Mesendoderm (in vitro differentiated cells): ENCODE results near the gene DLG1.

Source experiments
- DNase-seq: peaks from one replicate; pipeline ENCODE4 v3.0.0; 2013
- H2AK5ac ChIP-seq: 2 replicates; pipeline ENCODE4 v1.6.1; 2013; ENCODE audit warnings: low read length, inconsistent platforms
- H2BK120ac ChIP-seq: 2 replicates; pipeline ENCODE4 v1.6.1; 2013; ENCODE audit warnings: low read depth, mild to moderate bottlenecking, low read length, moderate library complexity, mixed read lengths
- H2BK15ac ChIP-seq: replicated peaks from 2 replicates; pipeline ENCODE4 v1.6.1; 2013; ENCODE audit warnings: low read depth, mild to moderate bottlenecking, moderate library complexity
- H2BK5ac ChIP-seq: 2 replicates; pipeline ENCODE4 v1.6.1; 2013; ENCODE audit warnings: low read length, inconsistent platforms
- H3K18ac ChIP-seq: 2 replicates; pipeline ENCODE4 v1.6.1; 2013; ENCODE audit warnings: mild to moderate bottlenecking, low read length, mixed read lengths
- H3K23ac ChIP-seq: one replicate; pipeline ENCODE4 v1.6.1; 2013; ENCODE audit warnings: low read length
- H3K27ac ChIP-seq: 2 replicates; pipeline ENCODE4 v1.5.1; 2013; ENCODE audit warnings: low read depth, mild to moderate bottlenecking, inconsistent platforms, low read length, moderate library complexity
- H3K27me3 ChIP-seq: 2 replicates; pipeline ENCODE4 v1.6.1; 2013; ENCODE audit warnings: low read length, control low read depth, mild to moderate bottlenecking, inconsistent platforms; ENCODE audit not compliant: insufficient read depth, poor library complexity
- H3K36me3 ChIP-seq: 2 replicates; pipeline ENCODE4 v1.6.1; 2013; ENCODE audit warnings: low read length, inconsistent platforms; ENCODE audit not compliant: control insufficient read depth, insufficient read depth
- H3K4ac ChIP-seq: one replicate; pipeline ENCODE4 v1.6.1; 2013; ENCODE audit warnings: low read depth, mild to moderate bottlenecking, low read length, moderate library complexity
- H3K4me1 ChIP-seq: 2 replicates; pipeline ENCODE4 v1.6.1; 2013; ENCODE audit warnings: low read depth, low read length, inconsistent platforms; ENCODE audit not compliant: control insufficient read depth
- H3K4me2 ChIP-seq: 2 replicates; pipeline ENCODE4 v1.6.1; 2013; ENCODE audit warnings: low read length
- H3K4me3 ChIP-seq: 2 replicates; pipeline ENCODE4 v1.5.1; 2013; ENCODE audit warnings: mild to moderate bottlenecking, low read length
- H3K56ac ChIP-seq: one replicate; pipeline ENCODE4 v1.6.1; 2013; ENCODE audit warnings: low read length
- H3K79me1 ChIP-seq: 2 replicates; pipeline ENCODE4 v1.6.1; 2013; ENCODE audit warnings: low read length, inconsistent platforms
- H3K79me2 ChIP-seq: 2 replicates; pipeline ENCODE4 v1.6.1; 2013; ENCODE audit warnings: mild to moderate bottlenecking, low read length; ENCODE audit not compliant: control insufficient read depth, insufficient read depth
- H3K9ac ChIP-seq: 2 replicates; pipeline ENCODE4 v1.6.1; 2013; ENCODE audit warnings: low read length, inconsistent platforms
- H4K5ac ChIP-seq: one replicate; pipeline ENCODE4 v1.6.1; 2013; ENCODE audit warnings: low read length
- H4K8ac ChIP-seq: one replicate; pipeline ENCODE4 v1.6.1; 2013; ENCODE audit warnings: low read depth, mild to moderate bottlenecking, control low read depth, low read length, moderate library complexity
- WGBS: extraction: QIAGEN DNeasy Blood & Tissue Kit; methylation state at CpG from one replicate; pipeline ENCODE4 v1.1.7; 2013; ENCODE audit warnings: low lambda C conversion rate, missing lambda C conversion rate; ENCODE audit not compliant: insufficient coverage; ENCODE audit errors: extremely low coverage; 5-methylcytosine and 5-hydroxymethylcytosine counted together

DLG1 gene

DNA sequence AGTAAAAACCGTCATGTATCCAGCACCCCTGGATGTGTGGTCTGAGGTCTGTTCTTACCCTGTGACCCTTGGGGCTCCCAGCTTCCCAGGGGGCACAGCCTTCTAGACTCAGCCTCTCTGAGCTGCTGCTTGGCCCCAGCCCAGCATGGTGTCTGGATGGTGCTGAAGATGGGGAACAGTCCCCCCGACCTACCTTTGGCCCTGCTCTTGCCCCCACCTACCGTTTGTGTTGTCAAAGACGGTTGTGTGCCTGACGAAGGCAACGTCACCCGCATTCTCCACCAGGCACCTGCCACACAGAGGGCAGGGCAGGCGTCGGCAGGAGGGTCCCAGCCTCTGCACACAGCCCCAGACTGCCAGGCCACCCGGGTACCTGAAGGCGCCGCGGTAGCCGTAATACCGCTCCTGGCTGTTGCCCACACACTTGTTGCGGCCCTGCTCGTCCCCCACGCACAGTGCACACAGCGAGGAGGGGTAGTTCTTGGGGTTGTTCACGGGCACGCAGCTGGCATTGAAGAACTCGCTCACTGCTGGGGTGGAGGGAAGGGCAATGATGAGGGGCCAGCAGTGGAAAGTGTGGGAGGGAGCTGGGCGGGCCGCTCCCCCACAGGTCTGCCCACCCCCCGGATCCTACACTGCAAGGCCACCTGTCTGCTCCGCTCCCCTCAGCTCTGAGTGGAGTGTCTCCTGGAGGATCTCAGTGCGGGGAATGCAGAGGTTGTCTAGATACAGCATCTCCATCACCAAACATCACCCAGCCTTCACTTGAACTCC is 289.8 kb downstream of the DLG1 start:
- Histone ChIP-seq H2BK5ac (no peak overlapping the region), H3K36me3 (no peaks in the 10 kb centered on the region), H2BK120ac (no peak overlapping the region), H3K79me1 (no peaks in the 10 kb centered on the region), H4K5ac (no peak overlapping the region), H3K27ac (no peak overlapping the region), H2BK15ac (no peak overlapping the region), H4K8ac (no peak overlapping the region), H3K4me2 (no peak overlapping the region), H3K9ac (no peak overlapping the region), H3K56ac (no peak overlapping the region), H3K4ac (no peak overlapping the region), H3K18ac (no peak overlapping the region), H2AK5ac (no peak overlapping the region), H3K79me2 (no peaks in the 10 kb centered on the region), H3K23ac (no peak overlapping the region), H3K4me1 (no peaks in the 10 kb centered on the region), H3K27me3 (peaks cover 3% of the 10 kb centered on the region), H3K4me3 (no peak overlapping the region)
- no CpG with 5 or more reads among the region's 27 CpGs for WGBS
- no peak for DNase-seq

DNA sequence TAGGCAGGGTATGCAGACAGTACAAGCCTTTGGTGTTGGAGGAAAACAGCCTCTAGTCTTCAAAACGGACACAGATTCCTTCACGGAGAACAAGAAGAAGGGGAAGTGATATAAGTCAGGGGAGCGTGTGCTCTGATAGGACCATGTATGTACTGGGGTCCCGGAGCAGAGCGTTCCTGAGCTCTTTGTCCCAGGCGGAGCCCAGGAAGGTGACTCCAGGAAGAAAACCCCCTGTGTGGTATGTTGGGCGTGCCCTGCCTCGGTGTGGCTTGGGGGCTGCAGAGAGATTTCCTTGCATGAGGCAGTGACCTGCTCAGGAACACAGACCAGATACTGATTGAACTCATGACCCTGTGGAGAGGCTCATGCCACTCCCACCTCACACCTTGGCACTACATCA is 290.5 kb downstream of the DLG1 start:
- no peak overlapping the region for H2BK15ac ChIP-seq
- DNase-seq = no peak
- H3K36me3 ChIP-seq = no peaks in the 10 kb centered on the region
- no peaks in the 10 kb centered on the region for H3K79me1 ChIP-seq
- H2AK5ac ChIP-seq = no peak overlapping the region
- no peak overlapping the region for H3K27ac ChIP-seq
- WGBS = no CpG with 5 or more reads among the region's 8 CpGs
- no peak overlapping the region for H3K4me2 ChIP-seq
- H3K4me1 ChIP-seq = no peaks in the 10 kb centered on the region
- H3K18ac ChIP-seq = no peak overlapping the region
- H2BK120ac ChIP-seq = no peak overlapping the region
- H3K9ac ChIP-seq = no peak overlapping the region
- H3K56ac ChIP-seq = no peak overlapping the region
- H4K5ac ChIP-seq = no peak overlapping the region
- H4K8ac ChIP-seq = no peak overlapping the region
- no peak overlapping the region for H3K23ac ChIP-seq
- H3K27me3 ChIP-seq = peaks cover 3% of the 10 kb centered on the region
- H2BK5ac ChIP-seq = no peak overlapping the region
- no peak overlapping the region for H3K4me3 ChIP-seq
- no peak overlapping the region for H3K4ac ChIP-seq
- no peaks in the 10 kb centered on the region for H3K79me2 ChIP-seq

DNA sequence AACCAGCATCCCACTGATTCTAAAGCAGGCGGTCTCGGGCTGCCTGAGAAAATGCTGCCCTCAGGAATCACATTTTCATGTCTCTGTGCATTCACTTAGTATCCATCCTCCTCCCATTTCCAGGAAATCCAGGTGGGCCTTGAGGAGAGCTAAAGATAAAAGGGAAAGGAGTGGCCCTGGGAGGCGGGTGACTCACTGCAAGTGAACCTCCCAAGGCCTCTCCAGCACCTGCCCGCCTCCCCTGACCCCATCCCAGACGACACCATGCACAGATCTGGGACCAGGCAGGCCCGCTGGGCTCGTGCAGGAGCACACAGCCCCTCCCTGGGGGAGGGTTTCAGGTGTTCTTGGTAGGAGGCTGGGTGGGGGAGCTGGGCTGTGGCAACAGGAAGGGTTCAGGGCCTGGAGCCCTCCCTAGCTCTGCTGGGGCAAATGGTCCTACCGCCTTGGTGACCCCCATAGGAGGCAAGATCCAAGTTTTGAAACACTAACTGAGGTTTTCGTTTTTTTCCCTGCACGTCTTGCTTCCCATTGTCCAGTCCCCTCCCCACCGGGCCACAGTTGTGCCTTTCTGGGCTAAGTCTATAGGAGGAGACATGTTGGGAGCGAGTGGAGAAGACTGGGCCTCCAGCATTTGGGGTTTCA is 291.0 kb downstream of the DLG1 start:
- Histone ChIP-seq H2BK5ac (no peak overlapping the region), H3K36me3 (no peaks in the 10 kb centered on the region), H3K4me3 (no peak overlapping the region), H3K79me1 (no peaks in the 10 kb centered on the region), H3K56ac (no peak overlapping the region), H2BK120ac (no peak overlapping the region), H2AK5ac (no peak overlapping the region), H3K4me1 (no peaks in the 10 kb centered on the region), H4K5ac (no peak overlapping the region), H3K79me2 (no peaks in the 10 kb centered on the region), H3K27me3 (peaks cover 3% of the 10 kb centered on the region), H2BK15ac (no peak overlapping the region), H3K9ac (no peak overlapping the region), H3K23ac (no peak overlapping the region), H3K27ac (no peak overlapping the region), H3K4ac (no peak overlapping the region), H3K18ac (no peak overlapping the region), H4K8ac (no peak overlapping the region), H3K4me2 (no peak overlapping the region)
- no CpG with 5 or more reads among the region's 12 CpGs for WGBS
- no peak for DNase-seq

DNA sequence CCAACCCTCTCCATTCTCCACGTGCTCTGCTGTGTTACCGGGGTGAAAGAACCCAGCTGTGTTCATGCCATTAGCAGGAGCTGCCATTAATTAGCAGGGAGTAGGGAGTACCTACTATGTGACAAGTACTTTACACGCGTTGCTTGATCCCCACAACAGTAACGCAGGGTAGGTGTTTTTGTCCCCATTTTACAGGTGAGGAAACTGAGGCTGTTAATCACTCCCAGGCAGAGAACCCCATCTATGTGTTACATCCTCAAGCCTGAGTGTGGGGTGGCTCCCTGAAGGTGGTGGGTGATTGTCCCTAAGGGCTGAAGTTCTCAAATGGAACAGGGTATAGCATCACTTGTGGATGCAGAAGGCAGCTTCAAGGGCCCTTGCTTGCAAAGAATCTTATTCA is 291.6 kb downstream of the DLG1 start:
- H2BK15ac ChIP-seq = no peak overlapping the region
- H4K5ac ChIP-seq = no peak overlapping the region
- H3K4ac ChIP-seq = no peak overlapping the region
- no peaks in the 10 kb centered on the region for H3K4me1 ChIP-seq
- H3K9ac ChIP-seq = no peak overlapping the region
- no peak overlapping the region for H3K56ac ChIP-seq
- no peak overlapping the region for H3K4me2 ChIP-seq
- no CpG with 5 or more reads among the region's 5 CpGs for WGBS
- H3K4me3 ChIP-seq = no peak overlapping the region
- H3K18ac ChIP-seq = no peak overlapping the region
- peaks cover 3% of the 10 kb centered on the region for H3K27me3 ChIP-seq
- no peaks in the 10 kb centered on the region for H3K79me2 ChIP-seq
- H2BK5ac ChIP-seq = no peak overlapping the region
- H3K27ac ChIP-seq = no peak overlapping the region
- H2AK5ac ChIP-seq = no peak overlapping the region
- no peak overlapping the region for H3K23ac ChIP-seq
- H2BK120ac ChIP-seq = no peak overlapping the region
- no peak for DNase-seq
- no peaks in the 10 kb centered on the region for H3K36me3 ChIP-seq
- H4K8ac ChIP-seq = no peak overlapping the region
- H3K79me1 ChIP-seq = no peaks in the 10 kb centered on the region

DNA sequence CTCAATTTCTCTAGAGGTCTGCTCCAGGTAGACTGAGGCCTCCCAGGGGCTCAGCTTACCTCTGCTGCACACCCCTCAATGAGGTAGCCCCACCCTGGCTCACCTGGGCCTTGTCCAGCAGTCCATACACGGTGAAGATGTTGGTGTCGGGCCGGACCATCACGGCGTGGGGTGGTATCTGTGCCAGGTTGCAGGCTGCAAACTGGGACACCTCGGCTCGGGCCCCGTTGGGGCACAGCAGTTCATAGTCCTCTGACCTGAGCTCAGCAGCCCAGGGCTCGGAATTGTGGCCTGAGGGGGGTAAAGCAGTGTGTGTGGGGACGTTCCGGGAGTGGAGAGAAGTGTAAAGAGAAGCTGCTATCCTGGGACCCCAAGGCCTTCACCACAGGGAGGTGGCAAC is 292.0 kb downstream of the DLG1 start:
- no peak overlapping the region for H3K18ac ChIP-seq
- no peaks in the 10 kb centered on the region for H3K4me1 ChIP-seq

More for the DNA sequence above, 292.0 kb downstream of the DLG1 start:
- no peak overlapping the region for H4K5ac ChIP-seq
- no peaks in the 10 kb centered on the region for H3K79me2 ChIP-seq
- DNase-seq = no peak
- no peaks in the 10 kb centered on the region for H3K36me3 ChIP-seq
- no peaks in the 10 kb centered on the region for H3K79me1 ChIP-seq
- H2BK15ac ChIP-seq = no peak overlapping the region
- no peak overlapping the region for H3K56ac ChIP-seq
- WGBS = no CpG with 5 or more reads among the region's 11 CpGs
- no peak overlapping the region for H3K9ac ChIP-seq
- H2BK5ac ChIP-seq = no peak overlapping the region
- no peak overlapping the region for H3K4me2 ChIP-seq
- no peak overlapping the region for H2AK5ac ChIP-seq
- H4K8ac ChIP-seq = no peak overlapping the region
- no peak overlapping the region for H3K4me3 ChIP-seq
- H3K27ac ChIP-seq = no peak overlapping the region
- H2BK120ac ChIP-seq = no peak overlapping the region
- peaks cover 3% of the 10 kb centered on the region for H3K27me3 ChIP-seq
- H3K23ac ChIP-seq = no peak overlapping the region
- H3K4ac ChIP-seq = no peak overlapping the region
